Caco-2 (cell line): ENCODE results near the gene INHBA. TPM values are rescaled to one million over a fixed set of nuclear protein-coding genes. Genes with fewer than 3 reads are reported as not detected.

Source experiments
- BruUV-seq: library from RNA; stranded (reverse); fragments of 400-500 nt; replicated peaks from 2 replicates; lab custom pipeline; 2021; lab: Mats Ljungman, UMichigan
- CTCF ChIA-PET: fragments of 300-600 bp; sonication (Branson Sonifier 250); formaldehyde crosslinking; loops from one replicate; lab custom pipeline; 2022; ENCODE audit warnings: antibody characterized with exemption; lab: Charles Lee
- POLR2A ChIA-PET: fragments of 300-600 bp; sonication (Branson Sonifier 250); formaldehyde crosslinking; loops from one replicate; lab custom pipeline; 2022; ENCODE audit warnings: antibody characterized with exemption; lab: Charles Lee
- DNase-seq, 2 experiments: peaks; one replicate each; pipeline versions ENCODE4 v3.0.0 to v3.0.0-alpha.2; 2020 to 2022
- H3K27me3 ChIP-seq: replicated peaks from 2 replicates; pipeline ENCODE4 v1.6.0; 2011; ENCODE audit warnings: low read length; ENCODE audit not compliant: control insufficient read depth, insufficient read depth
- H3K36me3 ChIP-seq: 2 replicates; pipeline ENCODE4 v1.5.1; 2011; ENCODE audit warnings: low read length; ENCODE audit not compliant: control insufficient read depth, insufficient read depth
- H3K4me1 ChIP-seq: fragments of 250-450 bp; sonication (Bioruptor Pico); 2 replicates; pipeline ENCODE4 v1.5.1; 2020; ENCODE audit warnings: mild to moderate bottlenecking
- H3K4me3 ChIP-seq: 2 replicates; pipeline ENCODE4 v1.5.1; 2011; ENCODE audit warnings: low read depth, mild to moderate bottlenecking, control low read depth, low read length
- H3K9me3 ChIP-seq: fragments of 250-450 bp; sonication (Bioruptor Pico); 2 replicates; pipeline ENCODE4 v1.5.1; 2020; ENCODE audit warnings: mild to moderate bottlenecking, moderate library complexity
- H3K27ac Mint-ChIP-seq: one replicate; pipeline ENCODE4 v1.8.0; 2022; ENCODE audit warnings: mixed read lengths; ENCODE audit not compliant: unreplicated experiment
- H3K27me3 Mint-ChIP-seq: one replicate; pipeline ENCODE4 v1.8.0; 2022; ENCODE audit warnings: mixed read lengths; ENCODE audit not compliant: insufficient read depth, unreplicated experiment
- H3K36me3 Mint-ChIP-seq: one replicate; pipeline ENCODE4 v1.8.0; 2022; ENCODE audit warnings: mild to moderate bottlenecking, mixed read lengths; ENCODE audit not compliant: insufficient read depth, unreplicated experiment
- H3K4me1 Mint-ChIP-seq: one replicate; pipeline ENCODE4 v1.8.0; 2022; ENCODE audit warnings: low read depth, mixed read lengths; ENCODE audit not compliant: unreplicated experiment
- H3K4me3 Mint-ChIP-seq: one replicate; pipeline ENCODE4 v1.8.0; 2022; ENCODE audit warnings: mild to moderate bottlenecking, moderate library complexity, mixed read lengths; ENCODE audit not compliant: unreplicated experiment
- H3K9me3 Mint-ChIP-seq: one replicate; pipeline ENCODE4 v1.8.0; 2022; ENCODE audit warnings: mixed read lengths; ENCODE audit not compliant: unreplicated experiment
- CTCF ChIP-seq, 2 experiments: fragments of 200-600 bp in 1 of 2; IDR thresholded peaks; 1 replicate in 1 of 2; 2 replicates in 1 of 2; pipeline versions ENCODE4 v1.5.1 to v1.8.0; 2011 to 2022; ENCODE audit warnings: antibody characterized with exemption in 1 of 2, control low read depth in 1 of 2, inconsistent platforms in 1 of 2, low read depth in 1 of 2, low read length in 1 of 2, mild to moderate bottlenecking in 1 of 2, moderate library complexity in 1 of 2; ENCODE audit not compliant: insufficient read depth in 1 of 2, severe bottlenecking in 1 of 2, unreplicated experiment in 1 of 2
- intact Hi-C: fragments of 100-400 bp; cut with micrococcal nuclease; formaldehyde crosslinking; loops from one replicate; pipeline ENCODE4 v1.10.0; 2022; ENCODE audit not compliant: unreplicated experiment
- total RNA-seq: library from RNA; stranded (reverse); gene quantifications from 2 replicates; pipeline ENCODE4 v1.2.3, GENCODE V29; 2022

Gene INHBA
- total RNA-seq, 1 experiment from 2014 or later: 0.52 TPM

GRCh38 chr7:41731493-41732435 lies 28.9 kb upstream of the INHBA start:
- no peaks in the 10 kb centered on the region for H3K9me3 Mint-ChIP-seq
- H3K4me3 ChIP-seq: no peak overlapping the region
- ChIA-PET CTCF (interaction anchor here (1.3 kb wide), 1 partner anchor 27 kb away, joined by 3 read pairs; no protein-coding TSS in a partner anchor), POLR2A (interaction anchor here (0.6 kb wide), 1 partner anchor 1030 kb away, joined by 3 read pairs; no protein-coding TSS in a partner anchor)
- H3K27ac Mint-ChIP-seq: no peak overlapping the region
- H3K36me3 ChIP-seq: no peaks in the 10 kb centered on the region
- H3K36me3 Mint-ChIP-seq: no peaks in the 10 kb centered on the region
- no TSS peak for BruUV-seq
- H3K4me1 ChIP-seq: no peaks in the 10 kb centered on the region
- H3K27me3 Mint-ChIP-seq: peaks cover 7% of the 10 kb centered on the region
- no peaks in the 10 kb centered on the region for H3K27me3 ChIP-seq
- peak in 1 of 2 experiments; percentile 55 for TF ChIP-seq CTCF (IDR thresholded peaks at IDR 0.05; ENCODE audit: insufficient read depth in 1 of 2, low read depth in 1 of 2, low read length in 1 of 2, severe bottlenecking in 1 of 2, unreplicated experiment in 1 of 2)
- intact Hi-C loops: loop anchor here (2.0 kb wide), 1 partner anchor 1499 kb away; no protein-coding TSS in a partner anchor
- no peaks in the 10 kb centered on the region for H3K9me3 ChIP-seq
- H3K4me1 Mint-ChIP-seq: peaks cover 7% of the 10 kb centered on the region
- H3K4me3 Mint-ChIP-seq: no peak overlapping the region
- no peak for DNase-seq

- no peaks in the 10 kb centered on the region for H3K27me3 ChIP-seq
- TF ChIP-seq CTCF (IDR thresholded peaks at IDR 0.05; ENCODE audit: insufficient read depth in 1 of 2, low read depth in 1 of 2, low read length in 1 of 2, severe bottlenecking in 1 of 2, unreplicated experiment in 1 of 2): no peak
- H3K9me3 ChIP-seq: no peaks in the 10 kb centered on the region
- intact Hi-C loops: no loop called here
- BruUV-seq: no TSS peak
- no peaks in the 10 kb centered on the region for H3K36me3 Mint-ChIP-seq
- H3K9me3 Mint-ChIP-seq: no peaks in the 10 kb centered on the region
- peaks cover 4% of the 10 kb centered on the region for H3K27me3 Mint-ChIP-seq
- H3K36me3 ChIP-seq: no peaks in the 10 kb centered on the region
- H3K4me3 ChIP-seq: no peak overlapping the region
- H3K4me1 ChIP-seq: no peaks in the 10 kb centered on the region
- H3K4me1 Mint-ChIP-seq: peaks cover 7% of the 10 kb centered on the region
- H3K27ac Mint-ChIP-seq: no peak overlapping the region
- no peak for DNase-seq
- H3K4me3 Mint-ChIP-seq: no peak overlapping the region
- POLR2A ChIA-PET: interaction anchor here (0.6 kb wide), 1 partner anchor 1031 kb away, joined by 3 read pairs; no protein-coding TSS in a partner anchor
- CTCF ChIA-PET: no interaction called here
Observed at GRCh38 chr7:41730668-41731067, 27.8 kb upstream of the INHBA start.

- Histone ChIP-seq H3K9me3 (no peaks in the 10 kb centered on the region), H3K4me1 (no peaks in the 10 kb centered on the region), H3K27me3 (no peaks in the 10 kb centered on the region), H3K36me3 (no peaks in the 10 kb centered on the region), H3K4me3 (no peak overlapping the region)
- no TSS peak for BruUV-seq
- Mint-ChIP-seq H3K4me1 (peaks cover 7% of the 10 kb centered on the region), H3K9me3 (no peaks in the 10 kb centered on the region), H3K36me3 (no peaks in the 10 kb centered on the region), H3K27me3 (no peaks in the 10 kb centered on the region), H3K27ac (no peak overlapping the region), H3K4me3 (no peak overlapping the region)
- intact Hi-C loops: no loop called here
- no peak for TF ChIP-seq CTCF (IDR thresholded peaks at IDR 0.05; ENCODE audit: insufficient read depth in 1 of 2, low read depth in 1 of 2, low read length in 1 of 2, severe bottlenecking in 1 of 2, unreplicated experiment in 1 of 2)
- POLR2A ChIA-PET: no interaction called here
- CTCF ChIA-PET: no interaction called here
- DNase-seq: no peak
Observed at GRCh38 chr7:41730161-41730560, 27.3 kb upstream of the INHBA start.
